Heart right ventricle (tissue), 16 donors: ENCODE measurements around the gene SLC1A7. TPM values are rescaled to one million over a fixed set of nuclear protein-coding genes. Genes with fewer than 3 reads are reported as not detected.

Experiments used
- ATAC-seq, 8 donors: fragments of 200-7000 bp; cut with Tn5 transposase; one replicate each; pipeline ENCODE4 v1.9.1; 2020; ENCODE audit warnings: mild to moderate bottlenecking in 8 of 8, moderate library complexity in 8 of 8, moderate number of reproducible peaks in 1 of 8
- DNase-seq, 2 donors: peaks; one replicate each; pipeline ENCODE4 v3.0.0-alpha.2; 2020
- H3K27ac ChIP-seq, 10 donors: fragments of 200-600 bp; sonication (generic) in 2 of 10; one replicate each; pipeline versions ENCODE4 v1.5.0 to v1.8.0; 2020 to 2022; ENCODE audit warnings: mild to moderate bottlenecking in 3 of 10
- H3K27me3 ChIP-seq, 7 donors: fragments of 200-600 bp; one replicate each; pipeline ENCODE4 v1.8.0; 2021 to 2022; ENCODE audit warnings: mild to moderate bottlenecking in 2 of 7
- H3K36me3 ChIP-seq, 9 donors: fragments of 200-600 bp; sonication (generic) in 1 of 9; one replicate each; pipeline versions ENCODE4 v1.5.0 to v1.8.0; 2020 to 2022; ENCODE audit warnings: mild to moderate bottlenecking in 2 of 9
- H3K4me1 ChIP-seq, 9 donors: fragments of 200-600 bp; sonication (generic) in 1 of 9; one replicate each; pipeline versions ENCODE4 v1.5.0 to v1.8.0; 2020 to 2022; ENCODE audit warnings: mild to moderate bottlenecking in 4 of 9
- H3K4me3 ChIP-seq, 10 donors: fragments of 200-600 bp; sonication (generic) in 2 of 10; one replicate each; pipeline versions ENCODE4 v1.5.0 to v1.8.0; 2020 to 2022; ENCODE audit warnings: mild to moderate bottlenecking in 7 of 10, moderate library complexity in 2 of 10
- H3K9me3 ChIP-seq, 11 donors: fragments of 200-600 bp in 10 of 11; sonication (generic) in 2 of 11; one replicate each; pipeline versions ENCODE4 v1.5.0 to v1.8.0; 2013 to 2022; ENCODE audit warnings: mild to moderate bottlenecking in 2 of 11, control low read depth in 1 of 11, moderate library complexity in 1 of 11
- WGBS, 2 donors: extraction: QIAGEN DNeasy Blood & Tissue Kit; methylation state at CpG; one replicate each; pipeline ENCODE4 v1.1.7; 2013; ENCODE audit warnings: inconsistent platforms in 1 of 2; 5-methylcytosine and 5-hydroxymethylcytosine counted together
- intact Hi-C, 10 donors: fragments of 100-400 bp; cut with DNase I; formaldehyde crosslinking; loops; one replicate each; pipeline versions ENCODE4 v1.11.1 to v1.14.2; 2022
- polyA plus RNA-seq, 2 donors: library from polyadenylated mRNA; stranded (reverse); fragments of 200-250 nt; gene quantifications; one replicate each; pipeline ENCODE4 v1.2.3, GENCODE V29; 2013
- total RNA-seq, 10 donors: library from RNA; stranded (reverse); fragmentation: NEBNext Ultra II Directional in 3 of 10; extraction: Animal tissue kit (Norgen Biotek cat#: 25700) in 3 of 10; gene quantifications; one replicate each; pipeline versions ENCODE4 v1.2.1 to v1.2.4, GENCODE V29; 2021 to 2023
- TF ChIP-seq, protein P1 (sequence below), 9 donors: fragments of 200-600 bp; sonication (generic) in 2 of 9; IDR thresholded peaks; one replicate each; pipeline versions ENCODE4 v1.5.0 to v1.8.0; 2021 to 2022; ENCODE audit warnings: antibody characterized with exemption in 9 of 9, mild to moderate bottlenecking in 5 of 9, moderate library complexity in 1 of 9
- donor health status: Arrhythmogenic right ventricular cardiomyopathy.
- donor health status: ischemic (EF 13 %, LVEDD 7.1; RV severe dilation, severe dysfunction).
- donor health status: healthy with polysubstance abuse.
- donor health status: DM: no; HTN: yes; CAD: no.
- donor health status: DM: no; HTN: no; CAD: no.
- donor health status: ischemic (EF 25% LVEDD 6.9; RV normal size, moderate dysfunction).
- donor health status: ischemic (EF 25% LVEDD 5.7; RV mildly dilated, moderate dysfunction).
- donor health status: healthy.
- donor health status: DM: yes; HTN: yes; CAD: no.
- donor health status: Ischemic cardiomyopathy.
- donor health status: ischemic (EF 35%, LVEDD 5.7; RV mildly dilated, moderate dysfunction).
- donor health status: nonischemic (EF 11% LVEDD 7.7; RV severe dilation, severe dysfunction).
- donor health status: DM: yes; HTN: yes; CAD: no.
- donor health status: PGD.
- donor health status: ischemic (EF 29% LVEDD 5.4; RV normal size, mild dysfunction).
- donor health status: nonischemic (EF 23%, LVEDD 6.1; RV moderate dilation, normal function).

Gene SLC1A7
- total and polyA plus RNA-seq, 12 donors = 0.04 to 2.0 (median 0.42) TPM

DNA sequence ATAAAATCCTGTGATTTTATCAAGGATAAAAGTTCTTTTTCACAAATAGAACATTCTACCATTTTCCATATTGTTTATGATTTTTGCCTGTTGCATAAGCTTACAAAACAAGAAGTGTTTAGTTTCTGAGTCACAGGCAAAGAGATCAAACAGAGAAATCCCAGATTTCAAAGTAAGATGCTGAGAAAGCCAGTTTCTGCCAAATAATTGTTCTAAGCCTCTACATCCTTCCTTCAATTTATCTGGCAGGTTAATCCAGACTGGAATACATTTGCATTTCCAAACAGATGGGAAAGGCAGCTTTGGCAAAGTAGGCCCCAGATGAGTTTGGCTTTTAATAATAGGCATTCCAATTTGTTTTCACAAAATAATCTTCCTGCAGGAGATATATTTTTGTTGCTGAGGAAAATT is 2.5 kb downstream of the SLC1A7 start:
- Histone ChIP-seq H3K27me3 (no peaks in the 10 kb centered on the region), H3K9me3 (peaks cover 0 to 13% (median 7%) of the 10 kb centered on the region in 11 donors), H3K4me1 (peaks cover 0 to 56% (median 19%) of the 10 kb centered on the region in 9 donors), H3K27ac (peak overlapping the region in 6 of 10 donors; percentile 46 to 83 (median 62)), H3K36me3 (no peaks in the 10 kb centered on the region), H3K4me3 (no peak overlapping the region)
- intact Hi-C loops = no loop called here
- ATAC-seq (peak in 4 of 8 donors; percentile 40 to 67 (median 55)), DNase-seq (no peak)
- TF ChIP-seq, protein P1, sequence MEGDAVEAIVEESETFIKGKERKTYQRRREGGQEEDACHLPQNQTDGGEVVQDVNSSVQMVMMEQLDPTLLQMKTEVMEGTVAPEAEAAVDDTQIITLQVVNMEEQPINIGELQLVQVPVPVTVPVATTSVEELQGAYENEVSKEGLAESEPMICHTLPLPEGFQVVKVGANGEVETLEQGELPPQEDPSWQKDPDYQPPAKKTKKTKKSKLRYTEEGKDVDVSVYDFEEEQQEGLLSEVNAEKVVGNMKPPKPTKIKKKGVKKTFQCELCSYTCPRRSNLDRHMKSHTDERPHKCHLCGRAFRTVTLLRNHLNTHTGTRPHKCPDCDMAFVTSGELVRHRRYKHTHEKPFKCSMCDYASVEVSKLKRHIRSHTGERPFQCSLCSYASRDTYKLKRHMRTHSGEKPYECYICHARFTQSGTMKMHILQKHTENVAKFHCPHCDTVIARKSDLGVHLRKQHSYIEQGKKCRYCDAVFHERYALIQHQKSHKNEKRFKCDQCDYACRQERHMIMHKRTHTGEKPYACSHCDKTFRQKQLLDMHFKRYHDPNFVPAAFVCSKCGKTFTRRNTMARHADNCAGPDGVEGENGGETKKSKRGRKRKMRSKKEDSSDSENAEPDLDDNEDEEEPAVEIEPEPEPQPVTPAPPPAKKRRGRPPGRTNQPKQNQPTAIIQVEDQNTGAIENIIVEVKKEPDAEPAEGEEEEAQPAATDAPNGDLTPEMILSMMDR (IDR thresholded peaks at IDR 0.05) = no peak

DNA sequence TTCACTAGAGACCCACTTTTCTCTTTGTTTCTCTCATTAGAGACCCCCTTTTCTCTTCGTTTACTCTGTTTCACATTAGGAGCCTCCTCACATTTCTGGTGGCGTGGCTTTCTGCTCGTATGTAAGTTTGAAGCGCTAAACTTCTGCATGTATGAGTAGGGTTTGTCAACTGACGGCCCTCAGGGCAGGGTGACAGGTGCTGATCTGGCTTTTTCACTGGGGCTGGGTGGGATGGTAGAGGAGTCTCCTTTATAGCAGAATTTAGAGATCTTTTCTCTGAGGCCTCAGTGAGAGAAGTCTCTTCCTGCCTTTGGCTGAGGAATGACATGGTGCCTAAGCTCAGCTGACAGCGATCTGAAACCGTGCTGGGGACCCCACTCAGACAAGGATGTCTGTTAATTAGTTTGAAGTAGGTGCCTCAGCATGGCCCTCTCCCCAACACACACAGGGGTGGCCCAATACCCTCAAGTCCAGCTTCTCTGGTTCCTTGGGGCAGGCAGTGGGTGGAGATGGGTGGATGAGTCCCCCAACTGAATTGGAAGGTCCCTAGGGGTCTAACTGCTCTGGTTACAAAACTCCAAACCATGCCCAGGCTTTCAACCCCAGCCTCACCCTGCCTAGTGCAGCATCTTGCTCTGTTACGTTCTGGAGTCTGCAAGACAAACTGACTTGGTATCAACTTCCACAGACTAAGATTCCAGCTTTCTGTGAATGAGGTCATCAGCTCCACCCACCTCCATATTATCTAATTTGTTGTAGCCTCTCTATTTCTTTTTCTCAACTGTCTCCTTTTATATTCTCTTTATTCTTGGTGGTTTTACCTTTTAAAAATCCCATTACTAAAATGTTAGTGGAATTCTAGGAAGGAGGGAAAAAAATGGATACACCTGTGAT is 3.2 kb downstream of the SLC1A7 start:
- WGBS, 2 donors = 83 to 92% methylated on average over 8 of the region's 8 CpGs

DNA sequence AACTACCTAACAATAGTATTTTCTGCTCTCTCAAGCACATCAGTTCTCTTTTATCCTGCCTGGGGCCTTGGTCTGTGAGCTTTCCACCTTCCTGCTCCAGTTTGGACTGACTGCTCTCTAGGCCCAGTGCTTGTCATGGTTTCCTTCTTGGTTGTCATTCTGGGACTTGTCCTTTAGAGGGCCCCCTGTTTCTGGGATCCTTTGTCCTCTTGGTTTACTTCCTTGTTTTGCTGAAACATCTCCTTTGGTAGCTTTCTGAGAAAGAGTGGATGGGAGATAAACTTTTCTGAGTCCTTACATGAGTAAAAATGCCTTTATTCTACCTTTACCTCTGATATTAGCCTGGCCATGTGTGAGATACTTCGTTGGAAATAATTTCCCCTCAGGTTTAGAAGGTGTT is 4.7 kb downstream of the SLC1A7 start:
- intact Hi-C loops = no loop called here
- peaks cover 0 to 13% (median 7%) of the 10 kb centered on the region in 11 donors for H3K9me3 ChIP-seq
- TF ChIP-seq, protein P1 (IDR thresholded peaks at IDR 0.05) = no peak
- no peak overlapping the region for H3K4me3 ChIP-seq
- WGBS, 2 donors = 83 to 84% methylated on average over 1 of the region's 1 CpG
- H3K27ac ChIP-seq = no peak overlapping the region
- H3K27me3 ChIP-seq = no peaks in the 10 kb centered on the region
- DNase-seq (no peak), ATAC-seq (no peak)
- peaks cover 0 to 35% (median 19%) of the 10 kb centered on the region in 9 donors for H3K4me1 ChIP-seq
- no peaks in the 10 kb centered on the region for H3K36me3 ChIP-seq

More for the DNA sequence above, 3.2 kb downstream of the SLC1A7 start:
- Histone ChIP-seq H3K27ac (peak overlapping the region in 6 of 10 donors; percentile 46 to 83 (median 58)), H3K9me3 (peaks cover 0 to 13% (median 7%) of the 10 kb centered on the region in 11 donors), H3K36me3 (no peaks in the 10 kb centered on the region), H3K27me3 (no peaks in the 10 kb centered on the region), H3K4me3 (no peak overlapping the region), H3K4me1 (peaks cover 0 to 49% (median 19%) of the 10 kb centered on the region in 9 donors)
- ATAC-seq (no peak), DNase-seq (no peak)
- intact Hi-C loops = no loop called here
- TF ChIP-seq, protein P1 (IDR thresholded peaks at IDR 0.05) = no peak

DNA sequence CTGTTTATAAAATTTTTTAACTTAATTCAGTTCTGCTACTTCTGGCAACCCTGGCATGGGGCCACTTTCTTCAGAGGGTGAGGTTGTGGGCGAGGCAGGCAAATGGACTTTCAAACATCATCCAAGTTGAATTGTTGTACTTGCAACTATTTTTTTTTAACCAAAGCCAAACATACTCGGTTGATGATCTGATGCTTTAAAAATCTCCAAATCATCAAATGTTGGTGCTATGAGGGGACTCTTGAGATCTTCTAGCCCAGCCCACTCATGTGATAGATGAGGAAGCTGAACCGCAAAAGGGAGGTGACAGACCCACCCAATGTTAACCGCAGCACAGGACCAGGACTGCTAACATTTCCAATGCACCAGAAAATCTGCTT is 6.7 kb downstream of the SLC1A7 start:
- intact Hi-C loops = no loop called here
- TF ChIP-seq, protein P1 (IDR thresholded peaks at IDR 0.05) = no peak
- H3K27me3 ChIP-seq = no peaks in the 10 kb centered on the region
- peak in 3 of 8 donors; percentile 27 to 47 (median 31) for ATAC-seq
- H3K27ac ChIP-seq = peak overlapping the region in 3 of 10 donors; percentile 13 to 57 (median 15)
- no peaks in the 10 kb centered on the region for H3K36me3 ChIP-seq
- H3K4me1 ChIP-seq = peaks cover 0 to 25% (median 17%) of the 10 kb centered on the region in 9 donors
- peaks cover 0 to 13% (median 7%) of the 10 kb centered on the region in 11 donors for H3K9me3 ChIP-seq
- DNase-seq = no peak
- no peak overlapping the region for H3K4me3 ChIP-seq
- 71 to 72% methylated on average over 4 of the region's 4 CpGs for WGBS, 2 donors
